Endodermal cell (in vitro differentiated cells): Measurements from ENCODE around the gene CCDC167. TPM values are rescaled to one million over a fixed set of nuclear protein-coding genes. Genes with fewer than 3 reads are reported as not detected.

ENCODE experiments used
- DNase-seq: peaks from one replicate; pipeline ENCODE4 v3.0.0-alpha.2; 2017
- H3K27ac ChIP-seq: 2 replicates; pipeline ENCODE4 v1.5.1; 2013; ENCODE audit warnings: mild to moderate bottlenecking, low read depth, low read length, moderate library complexity
- H3K27me3 ChIP-seq: 2 replicates; pipeline ENCODE4 v1.6.1; 2013; ENCODE audit warnings: mild to moderate bottlenecking, low read length, moderate library complexity; ENCODE audit not compliant: insufficient read depth, control insufficient read depth, poor library complexity, severe bottlenecking
- H3K36me3 ChIP-seq: 2 replicates; pipeline ENCODE4 v1.7.0; 2013; ENCODE audit warnings: mild to moderate bottlenecking, low read length, moderate library complexity; ENCODE audit not compliant: control insufficient read depth, insufficient read depth
- H3K4me1 ChIP-seq: one replicate; pipeline ENCODE4 v1.7.0; 2013; ENCODE audit warnings: low read length; ENCODE audit not compliant: control insufficient read depth, insufficient read depth
- H3K4me3 ChIP-seq: 2 replicates; pipeline ENCODE4 v1.5.1; 2013; ENCODE audit warnings: mild to moderate bottlenecking, low read length, moderate library complexity
- H3K9ac ChIP-seq: 2 replicates; pipeline ENCODE4 v1.6.1; 2013; ENCODE audit warnings: mild to moderate bottlenecking, low read length, moderate library complexity; ENCODE audit not compliant: poor library complexity, severe bottlenecking; ENCODE audit errors: extremely low read depth
- H3K9me3 ChIP-seq: 2 replicates; pipeline ENCODE4 v1.6.1; 2013; ENCODE audit warnings: mild to moderate bottlenecking, low read length, moderate library complexity; ENCODE audit not compliant: control insufficient read depth
- H3K27ac Mint-ChIP-seq: 2 replicates; pipeline ENCODE4 v1.8.0; 2020; ENCODE audit warnings: mixed read lengths
- H3K27me3 Mint-ChIP-seq: 2 replicates; pipeline ENCODE4 v1.8.0; 2021; ENCODE audit warnings: mild to moderate bottlenecking, mixed read lengths; ENCODE audit not compliant: insufficient read depth
- H3K36me3 Mint-ChIP-seq: 2 replicates; pipeline ENCODE4 v1.8.0; 2020; ENCODE audit warnings: low read depth, mixed read lengths
- H3K4me1 Mint-ChIP-seq: 2 replicates; pipeline ENCODE4 v1.8.0; 2020; ENCODE audit warnings: mixed read lengths
- H3K4me3 Mint-ChIP-seq: 2 replicates; pipeline ENCODE4 v1.8.0; 2020; ENCODE audit warnings: mild to moderate bottlenecking, moderate library complexity, mixed read lengths
- H3K9me3 Mint-ChIP-seq: 2 replicates; pipeline ENCODE4 v1.8.0; 2020; ENCODE audit warnings: mild to moderate bottlenecking, mixed read lengths
- WGBS, 2 experiments: methylation state at CpG; one replicate each; pipeline versions ENCODE4 v1.1.5 to v1.1.7; 2013; ENCODE audit warnings: missing lambda C conversion rate in 2 of 2, mixed read lengths in 1 of 2; ENCODE audit not compliant: insufficient coverage in 1 of 2, insufficient read length in 1 of 2; 5-methylcytosine and 5-hydroxymethylcytosine counted together
- total RNA-seq, 2 donors: library from RNA; stranded (reverse); fragmentation: NEBNext Ultra II Directional in 1 of 2; extraction: Animal tissue kit (Norgen Biotek cat#: 25700) in 1 of 2; gene quantifications; 2 replicates in 1 of 2; 3 replicates in 1 of 2; pipeline ENCODE4 v1.2.1, GENCODE V29; 2021
- TF ChIP-seq, protein P1 (sequence below): fragments of 200-600 bp; sonication (generic); conservative IDR thresholded peaks from 2 replicates; pipeline ENCODE4 v1.5.0; 2021; ENCODE audit warnings: antibody characterized with exemption, mild to moderate bottlenecking

The CCDC167 gene
- total RNA-seq, 2 donors from 2014 or later, result 60.4 to 66.1 TPM

DNA sequence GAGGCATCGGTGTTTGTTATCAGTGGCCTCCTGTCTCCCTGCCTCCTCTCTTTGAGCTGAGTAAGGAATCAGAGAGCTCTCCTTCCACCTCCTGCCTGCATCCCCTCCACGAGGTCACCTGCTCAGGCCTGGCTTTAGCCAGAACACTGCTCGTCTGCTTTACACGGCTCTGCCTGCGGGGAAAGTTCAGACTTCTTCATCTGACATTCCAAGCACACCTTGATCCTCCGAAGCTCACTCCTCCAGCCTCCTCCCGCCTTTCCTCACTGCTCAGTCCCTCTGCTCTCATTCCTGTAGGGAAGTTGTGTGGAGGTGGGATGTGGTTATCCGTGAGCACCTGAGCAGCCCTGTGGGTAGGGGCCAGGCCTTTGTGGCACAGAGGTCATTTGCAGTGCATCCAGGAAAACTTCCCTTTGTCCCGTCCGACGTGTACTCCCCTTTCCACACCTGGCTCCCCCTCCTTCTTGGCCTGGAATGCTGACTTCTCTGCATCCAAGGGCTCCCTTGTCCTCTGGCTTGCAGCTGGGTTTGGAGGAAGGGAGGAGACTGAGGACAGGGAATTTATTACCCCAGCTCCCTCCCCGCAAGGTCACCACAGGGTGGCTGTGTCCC, 12.8 kb upstream of the CCDC167 start:
- TF ChIP-seq, protein P1, sequence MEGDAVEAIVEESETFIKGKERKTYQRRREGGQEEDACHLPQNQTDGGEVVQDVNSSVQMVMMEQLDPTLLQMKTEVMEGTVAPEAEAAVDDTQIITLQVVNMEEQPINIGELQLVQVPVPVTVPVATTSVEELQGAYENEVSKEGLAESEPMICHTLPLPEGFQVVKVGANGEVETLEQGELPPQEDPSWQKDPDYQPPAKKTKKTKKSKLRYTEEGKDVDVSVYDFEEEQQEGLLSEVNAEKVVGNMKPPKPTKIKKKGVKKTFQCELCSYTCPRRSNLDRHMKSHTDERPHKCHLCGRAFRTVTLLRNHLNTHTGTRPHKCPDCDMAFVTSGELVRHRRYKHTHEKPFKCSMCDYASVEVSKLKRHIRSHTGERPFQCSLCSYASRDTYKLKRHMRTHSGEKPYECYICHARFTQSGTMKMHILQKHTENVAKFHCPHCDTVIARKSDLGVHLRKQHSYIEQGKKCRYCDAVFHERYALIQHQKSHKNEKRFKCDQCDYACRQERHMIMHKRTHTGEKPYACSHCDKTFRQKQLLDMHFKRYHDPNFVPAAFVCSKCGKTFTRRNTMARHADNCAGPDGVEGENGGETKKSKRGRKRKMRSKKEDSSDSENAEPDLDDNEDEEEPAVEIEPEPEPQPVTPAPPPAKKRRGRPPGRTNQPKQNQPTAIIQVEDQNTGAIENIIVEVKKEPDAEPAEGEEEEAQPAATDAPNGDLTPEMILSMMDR, result no peak
- Mint-ChIP-seq H3K9me3 (no peaks in the 10 kb centered on the region), H3K27ac (no peak overlapping the region), H3K4me1 (peaks cover 29% of the 10 kb centered on the region), H3K36me3 (no peaks in the 10 kb centered on the region), H3K27me3 (peaks cover 38% of the 10 kb centered on the region), H3K4me3 (no peak overlapping the region)
- Histone ChIP-seq H3K9me3 (no peaks in the 10 kb centered on the region), H3K9ac (no peak overlapping the region), H3K36me3 (no peaks in the 10 kb centered on the region), H3K27me3 (peaks cover 19% of the 10 kb centered on the region), H3K27ac (no peak overlapping the region), H3K4me1 (peaks cover 14% of the 10 kb centered on the region), H3K4me3 (no peak overlapping the region)
- peak; percentile 81 for DNase-seq
- 17 to 27% methylated on average over 7 to 12 of the region's 12 CpGs for WGBS, 2 experiments

DNA sequence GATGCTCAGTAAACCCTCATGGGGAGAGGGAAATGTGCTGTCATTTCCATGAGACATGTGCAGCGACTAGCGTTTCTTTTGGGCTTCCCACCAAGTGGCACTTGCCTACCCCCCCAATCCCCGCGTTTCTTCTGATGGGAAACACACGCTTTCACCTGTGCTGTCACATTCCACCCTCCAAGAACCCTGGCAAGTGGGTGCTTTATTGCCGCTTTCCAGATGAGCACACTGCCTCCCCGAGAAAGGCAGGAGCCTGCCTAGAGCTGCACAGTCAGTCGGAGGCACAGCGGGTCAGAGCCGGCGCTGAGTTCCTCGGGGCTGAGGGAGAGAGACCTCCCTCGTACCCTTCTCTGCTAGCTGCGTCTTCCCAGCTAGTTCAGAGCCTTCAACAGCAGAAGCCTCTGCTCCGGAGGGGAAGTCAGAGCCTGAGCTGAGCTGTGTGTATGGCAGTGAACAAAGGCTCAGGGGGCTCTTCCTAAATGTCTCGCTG, 12.3 kb upstream of the CCDC167 start:
- Histone ChIP-seq H3K4me3 (no peak overlapping the region), H3K36me3 (no peaks in the 10 kb centered on the region), H3K27ac (no peak overlapping the region), H3K9ac (no peak overlapping the region), H3K4me1 (peaks cover 14% of the 10 kb centered on the region), H3K27me3 (peaks cover 19% of the 10 kb centered on the region), H3K9me3 (no peaks in the 10 kb centered on the region)
- Mint-ChIP-seq H3K4me1 (peaks cover 31% of the 10 kb centered on the region), H3K9me3 (no peaks in the 10 kb centered on the region), H3K4me3 (no peak overlapping the region), H3K27ac (no peak overlapping the region), H3K27me3 (peaks cover 38% of the 10 kb centered on the region), H3K36me3 (no peaks in the 10 kb centered on the region)
- 58 to 60% methylated on average over 7 to 16 of the region's 16 CpGs for WGBS, 2 experiments
- DNase-seq, result peak; percentile 70
- TF ChIP-seq, protein P1, result no peak

DNA sequence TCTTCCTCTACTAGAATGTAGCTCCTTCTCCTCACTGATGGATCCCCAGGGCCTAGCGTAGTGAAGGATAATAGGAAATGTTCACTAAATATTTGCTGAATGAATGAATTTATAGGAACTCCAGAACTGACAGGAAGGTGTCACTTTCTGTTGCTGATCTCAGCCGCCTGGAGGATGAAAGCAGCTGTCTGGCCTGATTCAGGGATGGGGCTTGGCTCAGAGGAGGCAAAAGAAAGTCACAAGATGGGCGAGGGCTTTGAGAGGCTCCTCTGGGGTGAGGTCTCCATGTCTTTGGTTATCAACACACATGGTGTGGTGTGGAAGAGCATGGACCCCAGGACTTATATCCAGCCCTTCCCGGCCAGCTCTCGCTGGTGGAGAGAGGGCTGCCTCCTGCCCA, 11.5 kb upstream of the CCDC167 start:
- WGBS, 2 experiments, result 90 to 93% methylated on average over 3 to 5 of the region's 5 CpGs

More for the DNA sequence above, 11.5 kb upstream of the CCDC167 start:
- Histone ChIP-seq H3K4me3 (no peak overlapping the region), H3K9ac (no peak overlapping the region), H3K36me3 (no peaks in the 10 kb centered on the region), H3K27ac (no peak overlapping the region), H3K27me3 (peaks cover 19% of the 10 kb centered on the region), H3K9me3 (no peaks in the 10 kb centered on the region), H3K4me1 (peaks cover 14% of the 10 kb centered on the region)
- H3K4me1 Mint-ChIP-seq, result peaks cover 31% of the 10 kb centered on the region
- DNase-seq, result no peak
- H3K27me3 Mint-ChIP-seq, result peaks cover 38% of the 10 kb centered on the region
- no peaks in the 10 kb centered on the region for H3K36me3 Mint-ChIP-seq
- no peak overlapping the region for H3K4me3 Mint-ChIP-seq
- no peaks in the 10 kb centered on the region for H3K9me3 Mint-ChIP-seq
- no peak overlapping the region for H3K27ac Mint-ChIP-seq
- TF ChIP-seq, protein P1, result no peak
